ENCODE measurements around the gene POLR1D.
"Not testable (repeated sequence)": the region's sequence is repeated elsewhere in the genome, so short reads cannot be mapped to it uniquely, and the experiment has no call there.

POLR1D gene

DNA sequence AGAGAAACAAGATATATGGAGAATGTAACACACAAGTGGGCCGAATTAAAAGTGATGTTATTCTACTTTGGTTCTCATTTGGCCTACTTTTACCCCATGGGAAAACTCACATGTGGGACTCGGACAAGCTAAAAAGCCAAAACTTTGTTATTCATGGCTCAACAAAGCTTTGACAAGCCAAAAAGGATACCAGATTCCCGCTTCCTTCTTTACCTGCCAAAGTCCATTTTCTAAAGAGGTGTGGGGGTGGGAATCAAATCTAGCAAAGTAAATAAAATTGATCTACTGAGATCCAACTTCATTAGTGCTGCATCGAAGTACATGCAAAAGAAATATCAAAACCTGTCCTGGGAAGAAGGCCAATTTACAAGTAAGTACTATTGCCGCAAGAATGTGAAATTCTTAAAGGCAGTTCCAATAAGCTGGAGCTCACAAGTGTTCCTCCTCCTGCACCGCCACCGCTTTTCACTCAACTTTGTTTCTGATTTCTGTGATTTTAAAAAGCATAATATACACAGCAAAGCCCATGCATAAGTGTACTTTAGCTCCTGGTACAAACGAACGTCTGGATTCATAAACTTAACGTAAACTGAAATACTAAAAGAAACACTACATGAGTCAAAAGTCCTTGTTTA is 2.5 kb upstream of the POLR1D start:
- no peak for DNase-seq

DNA sequence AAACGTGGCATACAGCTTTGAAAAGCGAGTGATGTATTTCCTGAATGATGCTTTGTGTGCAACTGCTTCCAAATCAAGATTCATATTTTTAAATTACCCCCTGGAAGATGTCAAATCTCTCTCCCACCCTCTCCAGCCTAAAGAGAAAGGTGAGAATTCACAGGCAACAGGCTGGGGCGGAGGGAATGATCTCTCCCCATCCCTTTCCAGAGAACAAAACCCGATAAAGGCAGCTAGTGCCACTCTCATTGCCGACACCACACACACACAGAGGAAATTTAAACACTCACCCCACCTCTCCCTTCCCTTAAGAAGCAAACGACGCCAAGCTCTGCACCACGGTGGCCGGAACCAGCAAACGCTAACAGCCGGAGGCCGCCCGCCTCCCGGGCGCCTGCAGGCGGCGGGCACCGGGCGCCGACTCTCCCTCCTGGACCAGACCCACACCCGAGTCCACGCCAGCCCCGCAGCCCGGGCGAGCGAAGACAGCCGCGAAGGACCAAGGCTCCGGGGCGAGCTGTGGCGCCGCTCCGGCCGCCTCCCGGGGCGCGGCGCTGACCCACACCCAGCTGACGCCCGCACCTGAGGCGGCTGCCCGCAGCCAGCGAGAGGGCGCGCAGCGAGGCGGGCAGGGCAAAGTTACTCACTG is 1.8 kb upstream of the POLR1D start:
- DNase-seq = peak; percentile 57

GRCh38 chr13:27620377-27621115 is 1.1 kb upstream of the POLR1D start, which contains the start of gene LNX2:
TSS of gene LNX2 (minus strand) at chr13:27620529. CDS start at chr13:27581703, 38,826 bp downstream.
- peak; percentile 98 for DNase-seq

DNA sequence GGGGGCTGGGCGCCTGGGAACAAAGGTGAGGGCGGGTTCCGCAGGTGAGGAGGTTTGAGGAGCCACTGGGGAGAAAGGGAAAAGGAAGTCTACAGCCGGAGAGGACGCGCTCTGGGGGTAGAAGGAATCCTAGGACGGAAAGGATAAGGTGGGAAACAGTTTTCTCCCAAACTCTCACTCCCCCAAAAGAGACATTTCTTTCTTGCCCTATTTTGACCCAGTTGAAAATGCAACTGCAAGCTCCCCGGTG is 651 bp upstream of the POLR1D start:
- no peak for DNase-seq

DNA sequence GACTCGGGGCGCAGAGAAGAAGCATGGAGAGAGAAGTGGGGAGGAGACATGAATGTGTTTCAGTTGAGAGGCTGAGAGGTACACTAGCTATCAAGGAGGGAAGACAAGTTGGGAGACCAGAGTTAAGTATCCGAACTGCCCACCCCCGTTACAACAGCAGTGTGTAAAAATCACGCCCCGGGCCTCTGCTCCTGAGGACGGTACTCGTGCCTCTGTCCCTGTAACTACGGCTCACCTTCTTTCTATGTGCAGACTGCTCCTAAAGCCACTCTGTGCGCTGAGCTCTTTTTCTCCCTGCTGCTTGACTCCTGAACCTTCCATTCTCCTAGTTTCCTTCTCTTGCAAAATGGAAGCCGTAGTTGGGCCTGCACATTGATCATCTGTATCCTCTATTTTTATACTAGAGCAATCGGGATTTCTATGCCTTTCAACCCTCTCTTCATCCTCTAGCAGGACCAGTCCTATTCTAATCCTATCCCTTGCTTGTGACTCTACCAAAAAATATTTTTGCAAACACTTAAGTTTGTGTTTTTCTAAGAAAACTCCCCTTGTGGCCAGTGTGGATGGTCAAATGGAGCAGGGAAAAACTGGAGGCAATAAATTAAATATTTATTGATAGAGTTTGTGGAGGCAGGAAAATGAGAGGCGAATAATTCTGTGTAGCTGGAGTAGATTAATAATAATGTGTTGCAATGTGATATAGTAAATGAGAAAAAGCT is 569 bp downstream of the POLR1D start:
- no peak for DNase-seq

- no peak for DNase-seq
Measured at GRCh38 chr13:27622881-27623280, 1.2 kb downstream of the POLR1D start.

DNA sequence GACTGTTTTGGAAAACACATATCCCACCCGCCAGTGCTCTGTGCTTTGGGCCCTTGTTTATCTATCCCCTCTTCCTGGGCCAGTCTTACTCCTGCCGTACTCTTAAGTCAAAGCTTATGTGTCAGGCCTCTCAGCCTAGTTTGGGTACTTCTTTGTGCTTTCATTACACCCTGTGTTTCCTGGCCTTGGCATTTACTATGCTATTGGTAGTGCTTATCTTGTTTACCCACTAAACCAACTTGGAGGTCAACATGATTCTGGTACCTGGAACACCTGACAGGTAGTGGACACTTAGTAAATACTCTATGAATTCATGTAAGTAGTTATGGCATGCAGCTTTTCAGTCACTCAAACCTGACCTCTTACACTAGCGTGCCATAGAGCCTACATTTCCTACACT is 2.4 kb downstream of the POLR1D start:
- no peak for DNase-seq

DNA sequence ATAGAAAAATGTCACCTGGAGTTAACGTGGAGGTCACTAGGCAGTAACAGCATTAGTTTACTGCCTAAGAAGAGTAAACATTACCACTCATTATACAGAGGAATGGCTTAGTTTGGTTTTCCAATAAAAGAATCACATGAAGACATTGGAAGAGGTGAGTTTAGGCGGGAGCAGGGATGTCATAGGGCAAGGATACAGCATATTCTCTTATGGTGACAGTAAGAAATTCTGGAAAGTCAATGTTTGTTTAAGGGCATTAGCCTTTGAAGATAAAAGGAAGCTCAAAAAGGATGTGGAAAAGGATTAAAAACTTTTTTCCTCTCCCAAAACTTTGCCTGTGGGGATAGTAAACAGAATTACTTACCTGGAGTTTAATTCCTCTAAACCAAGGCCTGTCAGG is 4.1 kb downstream of the POLR1D start:
- no peak for DNase-seq

GRCh38 chr13:27627380-27627779 is 5.7 kb downstream of the POLR1D start:
- no peak for DNase-seq

- no peak for DNase-seq
Measured at GRCh38 chr13:27628081-27628480, 6.4 kb downstream of the POLR1D start.

DNA sequence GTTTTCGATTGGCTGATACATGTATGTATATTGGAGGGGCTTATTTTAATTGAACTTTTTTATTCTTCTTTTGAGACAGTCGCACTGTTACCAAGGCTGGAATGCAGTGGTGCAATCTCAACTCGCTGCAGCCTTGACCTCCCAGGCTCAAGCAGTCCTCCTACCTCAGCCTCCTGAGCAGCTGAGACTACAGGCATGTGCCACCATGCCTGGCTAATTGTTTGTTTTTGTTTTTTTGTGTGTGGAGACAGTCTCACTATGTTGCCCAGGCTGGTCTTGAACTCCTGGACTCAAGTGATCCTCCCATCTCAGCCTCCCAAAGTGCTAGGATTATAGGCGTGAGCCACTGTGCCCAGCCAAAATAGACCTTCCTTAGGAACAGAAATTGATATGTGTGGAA is 7.1 kb downstream of the POLR1D start:
- DNase-seq = not testable (repeated sequence)

DNA sequence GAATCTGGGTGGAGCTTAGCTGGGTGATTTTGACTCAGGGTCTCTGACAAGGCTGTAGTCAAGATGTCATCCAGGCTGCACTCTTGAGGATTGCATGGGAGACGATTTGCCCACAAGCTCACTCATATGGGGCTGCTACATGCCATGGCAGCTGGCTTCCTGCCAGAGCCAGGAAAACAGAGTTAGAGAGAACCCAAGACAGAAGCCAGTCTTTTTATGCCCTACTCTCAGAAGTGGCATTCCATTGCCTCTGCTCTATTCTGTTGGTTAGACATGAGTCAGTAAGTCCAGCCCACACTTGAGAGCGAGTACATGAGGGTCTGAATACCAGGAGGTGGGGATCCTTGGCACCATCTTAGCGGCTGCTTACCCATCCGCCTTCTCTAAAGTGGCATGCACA is 9.5 kb downstream of the POLR1D start:
- DNase-seq = no peak

GRCh38 chr13:27631665-27632064 is 10.0 kb downstream of the POLR1D start:
- DNase-seq = no peak

- no peak for DNase-seq
Measured at GRCh38 chr13:27632214-27632613, 10.5 kb downstream of the POLR1D start.

DNA sequence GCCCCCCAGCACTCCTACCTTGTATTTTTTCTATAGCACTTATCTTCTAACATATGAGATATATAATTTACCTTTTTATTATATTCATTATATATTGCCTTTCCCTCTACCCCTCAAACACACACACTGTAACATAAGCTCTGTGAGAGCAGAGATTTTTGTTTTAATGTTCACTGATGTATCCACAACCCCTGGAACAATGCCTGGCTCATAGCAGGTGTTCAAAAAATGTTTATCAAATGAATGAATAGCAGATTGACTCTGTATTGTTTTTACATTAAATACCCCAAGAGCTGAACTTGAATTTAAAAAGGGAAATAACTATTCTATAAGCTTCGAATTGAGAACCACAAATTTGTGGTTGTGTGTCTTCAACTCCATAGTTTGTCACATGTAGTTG is 11.0 kb downstream of the POLR1D start:
- no peak for DNase-seq

DNA sequence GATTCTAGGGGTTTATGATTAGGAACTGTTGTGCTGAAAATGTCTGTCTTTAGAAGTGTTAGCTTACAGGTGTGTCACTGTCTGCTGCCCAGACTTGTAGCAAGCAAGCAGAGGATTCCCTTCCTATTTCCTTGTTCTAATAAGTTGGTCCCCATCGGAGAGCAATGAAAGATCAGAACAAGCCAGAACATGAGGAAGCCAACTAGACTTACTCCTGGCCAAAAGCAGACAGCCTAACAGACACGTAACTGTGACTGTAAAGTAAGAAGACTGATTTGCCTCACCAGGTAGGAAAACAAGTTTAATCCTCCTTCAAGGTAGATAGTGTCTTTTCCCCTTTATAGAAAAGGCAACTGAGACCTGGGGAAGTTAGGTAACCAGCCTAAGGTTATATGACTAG is 12.5 kb downstream of the POLR1D start:
- no peak for DNase-seq

DNA sequence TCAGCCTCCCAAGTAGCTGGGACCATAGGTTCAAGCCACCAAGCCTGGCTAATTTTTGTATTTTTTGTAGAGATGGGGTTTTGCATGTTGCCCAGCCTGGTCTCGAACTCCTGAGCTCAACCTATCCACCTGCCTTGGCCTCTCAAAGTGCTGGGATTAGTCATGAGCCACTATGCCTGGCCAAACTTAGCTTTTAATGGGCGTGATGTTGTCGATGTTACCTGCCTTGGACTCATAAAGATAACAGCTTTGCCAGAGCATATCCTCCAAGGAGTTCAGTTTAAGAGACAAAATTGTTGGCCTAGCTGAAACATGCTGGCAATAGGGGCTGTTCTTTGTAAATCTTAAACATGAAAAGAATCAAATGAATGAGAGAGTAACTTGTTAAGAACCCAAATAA is 13.1 kb downstream of the POLR1D start:
- DNase-seq = no peak

- DNase-seq = no peak
Measured at GRCh38 chr13:27635266-27635665, 13.6 kb downstream of the POLR1D start.

- DNase-seq = no peak
Measured at GRCh38 chr13:27636589-27637288, 15.0 kb downstream of the POLR1D start.

DNA sequence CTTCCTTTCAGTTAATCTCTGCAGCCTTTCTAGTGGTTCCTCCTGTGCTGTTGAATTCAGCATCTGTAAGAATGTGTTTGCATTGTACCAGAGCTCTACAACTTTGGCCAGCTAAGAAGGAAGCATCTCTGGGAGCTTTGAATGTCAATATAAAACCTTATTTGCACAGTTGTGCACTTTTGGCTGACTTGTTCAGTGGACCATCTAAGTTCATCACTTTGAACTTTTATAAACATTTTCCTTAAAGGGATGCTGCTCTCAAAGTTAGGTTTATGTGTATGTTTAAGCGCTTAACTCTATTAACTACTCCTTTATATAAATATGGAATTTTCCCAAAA is 15.6 kb downstream of the POLR1D start:
- DNase-seq = no peak

GRCh38 chr13:27638001-27638400 is 16.3 kb downstream of the POLR1D start:
- DNase-seq = no peak

DNA sequence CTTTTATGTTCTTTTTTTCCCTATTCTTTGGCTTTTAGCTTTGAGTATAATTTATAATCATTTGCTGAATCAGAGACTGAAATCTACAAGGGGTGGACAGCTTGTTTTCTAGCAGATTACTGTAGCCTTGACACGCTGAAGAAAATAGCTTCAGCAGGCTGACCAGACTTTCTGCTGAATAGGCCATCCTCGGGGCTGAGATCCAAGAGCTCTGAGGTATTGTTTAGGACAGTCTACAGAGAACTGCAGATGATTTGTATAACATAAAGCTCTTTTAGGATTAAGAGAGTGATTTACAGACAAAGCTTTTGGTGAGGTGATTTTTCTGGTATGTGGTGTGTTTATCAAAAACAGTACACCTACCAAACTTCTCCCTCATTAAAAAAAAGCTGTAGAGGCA is 16.8 kb downstream of the POLR1D start:
- no peak for DNase-seq

- no peak for DNase-seq
Measured at GRCh38 chr13:27639186-27639585, 17.5 kb downstream of the POLR1D start.

Data from stimulated activated CD4-positive, alpha-beta T cell treated with anti-CD3 and anti-CD28 coated beads, Interleukin-15, amount 100 ng/mL, for 24 hours (primary cell).